Upper lobe of left lung (tissue), 4 donors: ENCODE data around the gene MX1.

Experiments used
- EP300 ChIP-seq, 4 donors: sonication (generic); formaldehyde crosslinking; IDR thresholded peaks; one replicate each; pipeline ENCODE4 v1.5.1; 2017; ENCODE audit warnings: antibody characterized with exemption in 4 of 4, control low read depth in 2 of 4
- POLR2A ChIP-seq, 4 donors: fragments of 450-650 bp; IDR thresholded peaks; one replicate each; pipeline ENCODE4 v1.5.1; 2016 to 2017; ENCODE audit warnings: antibody characterized with exemption in 4 of 4, mild to moderate bottlenecking in 2 of 4
- POLR2AphosphoS5 ChIP-seq, 2 donors: sonication (generic); formaldehyde crosslinking; IDR thresholded peaks; one replicate each; pipeline ENCODE4 v1.5.1; 2017; ENCODE audit warnings: antibody characterized with exemption in 2 of 2
- TF ChIP-seq, protein P1 (sequence below), 6 experiments: fragments of 450-650 bp in 4 of 6; fragments of 200-600 bp in 2 of 6; sonication (generic) in 2 of 6; IDR thresholded peaks; one replicate each; pipeline ENCODE4 v1.5.1; 2016 to 2019; ENCODE audit warnings: antibody characterized with exemption in 6 of 6

DNA sequence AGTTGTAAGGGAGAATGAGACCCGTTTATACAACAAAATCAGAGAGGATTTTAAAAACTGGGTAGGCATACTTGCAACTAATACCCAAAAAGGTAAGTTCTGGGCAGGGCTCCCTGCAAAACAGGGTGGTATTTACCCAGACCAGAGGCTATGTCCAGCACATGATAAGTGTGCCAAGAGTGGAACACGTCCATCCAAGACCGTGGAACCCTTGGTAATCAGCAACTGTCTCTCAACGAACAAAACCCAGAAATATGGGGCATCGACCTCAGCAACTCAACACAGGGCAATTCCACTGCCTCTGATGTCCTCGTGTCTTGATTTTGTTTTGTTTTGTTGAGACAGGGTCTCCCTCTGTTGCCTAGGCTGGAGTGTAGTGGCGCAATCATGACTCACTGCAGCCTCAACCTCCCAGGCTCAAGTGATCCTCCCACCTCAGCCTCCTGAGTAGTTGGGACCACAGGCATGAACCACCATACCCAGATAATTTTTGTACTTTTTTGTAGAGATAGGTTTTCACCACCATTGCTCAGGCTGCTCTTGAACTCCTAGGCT, 26.7 kb upstream of the MX1 start:
- TF ChIP-seq, protein P1, sequence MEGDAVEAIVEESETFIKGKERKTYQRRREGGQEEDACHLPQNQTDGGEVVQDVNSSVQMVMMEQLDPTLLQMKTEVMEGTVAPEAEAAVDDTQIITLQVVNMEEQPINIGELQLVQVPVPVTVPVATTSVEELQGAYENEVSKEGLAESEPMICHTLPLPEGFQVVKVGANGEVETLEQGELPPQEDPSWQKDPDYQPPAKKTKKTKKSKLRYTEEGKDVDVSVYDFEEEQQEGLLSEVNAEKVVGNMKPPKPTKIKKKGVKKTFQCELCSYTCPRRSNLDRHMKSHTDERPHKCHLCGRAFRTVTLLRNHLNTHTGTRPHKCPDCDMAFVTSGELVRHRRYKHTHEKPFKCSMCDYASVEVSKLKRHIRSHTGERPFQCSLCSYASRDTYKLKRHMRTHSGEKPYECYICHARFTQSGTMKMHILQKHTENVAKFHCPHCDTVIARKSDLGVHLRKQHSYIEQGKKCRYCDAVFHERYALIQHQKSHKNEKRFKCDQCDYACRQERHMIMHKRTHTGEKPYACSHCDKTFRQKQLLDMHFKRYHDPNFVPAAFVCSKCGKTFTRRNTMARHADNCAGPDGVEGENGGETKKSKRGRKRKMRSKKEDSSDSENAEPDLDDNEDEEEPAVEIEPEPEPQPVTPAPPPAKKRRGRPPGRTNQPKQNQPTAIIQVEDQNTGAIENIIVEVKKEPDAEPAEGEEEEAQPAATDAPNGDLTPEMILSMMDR (IDR thresholded peaks at IDR 0.05): no peak
- TF ChIP-seq POLR2AphosphoS5 (IDR thresholded peaks at IDR 0.05): no peak
- no peak for TF ChIP-seq POLR2A (IDR thresholded peaks at IDR 0.05)
- TF ChIP-seq EP300 (IDR thresholded peaks at IDR 0.05): no peak
